ENCODE results near the gene WASF2. TPM values are rescaled to one million over a fixed set of nuclear protein-coding genes. Genes with fewer than 3 reads are reported as not detected.

The WASF2 gene
- total RNA-seq, 2 experiments from 2014 or later = 119 to 121 TPM

- peak in 4 of 14 experiments; percentile 2 to 50 (median 39) for DNase-seq
- peak overlapping the region; percentile 100 for H3K4me3 Mint-ChIP-seq
- Histone ChIP-seq H3K36me3 (ENCODE audit: insufficient read depth, low read length) (peaks cover 9% of the 10 kb centered on the region), H3K27me3 (ENCODE audit: control insufficient read depth in 1 of 2, insufficient read depth in 2 of 2, low read length in 2 of 2) (no peaks in the 10 kb centered on the region), H3K9me3 (ENCODE audit: control insufficient read depth in 1 of 2, insufficient read depth in 1 of 2, low read length in 2 of 2) (no peaks in the 10 kb centered on the region), H3K4me3 (ENCODE audit: low read length) (peak overlapping the region; percentile 100), H3K4me1 (ENCODE audit: insufficient read depth, low read length) (peaks cover 36% of the 10 kb centered on the region), H3K27ac (ENCODE audit: low read depth in 1 of 2, low read length in 2 of 2) (peak overlapping the region; percentile 11 to 73)
- intact Hi-C loops (cut with DNase I, micrococcal nuclease) = loop anchor here in 1 of 2 experiments (2.0 to 5.0 kb wide), 2 partner anchors 35 to 71 kb away; no protein-coding TSS in a partner anchor
- H3K9me3 Mint-ChIP-seq = no peaks in the 10 kb centered on the region
- TF ChIP-seq CTCF (IDR thresholded peaks at IDR 0.05) = no peak
- CTCF ChIA-PET = interaction anchor here (0.7 to 1.3 kb wide), 6 partner anchors 35 to 181 kb away, joined by 3 to 4 read pairs (median 3); no protein-coding TSS in a partner anchor
- H3K27ac Mint-ChIP-seq = peak overlapping the region; percentile 100
- no peaks in the 10 kb centered on the region for H3K27me3 Mint-ChIP-seq
- ATAC-seq (ENCODE audit: poor library complexity) = no peak
- H3K4me1 Mint-ChIP-seq (ENCODE audit: low read depth) = peaks cover 42% of the 10 kb centered on the region
- POLR2A ChIA-PET = interaction anchor here (0.6 to 3.3 kb wide), 9 partner anchors 19 to 741 kb away, joined by 3 to 23 read pairs (median 4); no protein-coding TSS in a partner anchor
- H3K36me3 Mint-ChIP-seq (ENCODE audit: low read depth) = peaks cover 31% of the 10 kb centered on the region
Observed at GRCh38 chr1:27487966-27488884, 1.7 kb downstream of the WASF2 start.

GRCh38 chr1:27485363-27485762, 4.6 kb downstream of the WASF2 start:
- H3K27ac Mint-ChIP-seq = no peak overlapping the region
- H3K36me3 Mint-ChIP-seq (ENCODE audit: low read depth) = peaks cover 40% of the 10 kb centered on the region
- POLR2A ChIA-PET = no interaction called here

GRCh38 chr1:27483659-27484058, 6.3 kb downstream of the WASF2 start:
- Mint-ChIP-seq H3K27ac (peak overlapping the region; percentile 19), H3K4me3 (no peak overlapping the region), H3K27me3 (no peaks in the 10 kb centered on the region), H3K4me1 (ENCODE audit: low read depth) (peaks cover 47% of the 10 kb centered on the region), H3K9me3 (no peaks in the 10 kb centered on the region), H3K36me3 (ENCODE audit: low read depth) (peaks cover 33% of the 10 kb centered on the region)
- DNase-seq (no peak), ATAC-seq (ENCODE audit: poor library complexity) (no peak)
- ChIA-PET POLR2A (no interaction called here), CTCF (interaction anchor here (1.5 kb wide), 1 partner anchor 67 kb away, joined by 3 read pairs; no protein-coding TSS in a partner anchor)
- Histone ChIP-seq H3K27ac (ENCODE audit: low read depth in 1 of 2, low read length in 2 of 2) (no peak overlapping the region), H3K36me3 (ENCODE audit: insufficient read depth, low read length) (peaks cover 9% of the 10 kb centered on the region), H3K4me1 (ENCODE audit: insufficient read depth, low read length) (peaks cover 32% of the 10 kb centered on the region), H3K4me3 (ENCODE audit: low read length) (no peak overlapping the region), H3K9me3 (ENCODE audit: control insufficient read depth in 1 of 2, insufficient read depth in 1 of 2, low read length in 2 of 2) (no peaks in the 10 kb centered on the region), H3K27me3 (ENCODE audit: control insufficient read depth in 1 of 2, insufficient read depth in 2 of 2, low read length in 2 of 2) (no peaks in the 10 kb centered on the region)
- TF ChIP-seq CTCF (IDR thresholded peaks at IDR 0.05) = no peak
- intact Hi-C loops (cut with DNase I, micrococcal nuclease) = no loop called here

More at GRCh38 chr1:27485363-27485762, 4.6 kb downstream of the WASF2 start:
- CTCF ChIA-PET = no interaction called here
- ATAC-seq (ENCODE audit: poor library complexity) (no peak), DNase-seq (no peak)
- no peak for TF ChIP-seq CTCF (IDR thresholded peaks at IDR 0.05)
- peaks cover 55% of the 10 kb centered on the region for H3K4me1 Mint-ChIP-seq (ENCODE audit: low read depth)
- Histone ChIP-seq H3K27ac (ENCODE audit: low read depth in 1 of 2, low read length in 2 of 2) (no peak overlapping the region), H3K27me3 (ENCODE audit: control insufficient read depth in 1 of 2, insufficient read depth in 2 of 2, low read length in 2 of 2) (no peaks in the 10 kb centered on the region), H3K4me3 (ENCODE audit: low read length) (no peak overlapping the region), H3K4me1 (ENCODE audit: insufficient read depth, low read length) (peaks cover 31% of the 10 kb centered on the region), H3K9me3 (ENCODE audit: control insufficient read depth in 1 of 2, insufficient read depth in 1 of 2, low read length in 2 of 2) (no peaks in the 10 kb centered on the region), H3K36me3 (ENCODE audit: insufficient read depth, low read length) (peaks cover 9% of the 10 kb centered on the region)
- no peak overlapping the region for H3K4me3 Mint-ChIP-seq
- no peaks in the 10 kb centered on the region for H3K27me3 Mint-ChIP-seq
- intact Hi-C loops (cut with DNase I, micrococcal nuclease) = loop anchor here in 1 of 2 experiments (5.0 kb wide), 1 partner anchor 68 kb away; no protein-coding TSS in a partner anchor
- H3K9me3 Mint-ChIP-seq = no peaks in the 10 kb centered on the region

Measured in CD4-positive, alpha-beta T cell (primary cell).